Omental fat pad (tissue), 4 donors: ENCODE results near the gene UVSSA. TPM values are rescaled to one million over a fixed set of nuclear protein-coding genes. Genes with fewer than 3 reads are reported as not detected.

Experiments used
- ATAC-seq: fragments of 150-250 bp; one replicate; pipeline ENCODE4 v1.9.1; 2016; ENCODE audit warnings: mild to moderate bottlenecking, moderate library complexity; ENCODE audit not compliant: low FRiP score
- DNase-seq: peaks from one replicate; pipeline ENCODE4 v3.0.0-alpha.2; 2019; ENCODE audit warnings: low spot score
- CTCF ChIP-seq, 3 donors: fragments of 450-650 bp; IDR thresholded peaks; one replicate each; pipeline ENCODE4 v1.5.1; 2016 to 2017; ENCODE audit warnings: antibody characterized with exemption in 3 of 3, mild to moderate bottlenecking in 3 of 3, moderate library complexity in 2 of 3
- total RNA-seq, 4 donors: library from RNA; depleted of rRNA; stranded (reverse); fragments of >200 nt; gene quantifications; one replicate each; pipeline ENCODE4 v1.1.0, GENCODE V29; 2016

The UVSSA gene
- total RNA-seq, 4 donors from 2014 or later: 10.2 to 28.2 (median 13.0) TPM

DNA sequence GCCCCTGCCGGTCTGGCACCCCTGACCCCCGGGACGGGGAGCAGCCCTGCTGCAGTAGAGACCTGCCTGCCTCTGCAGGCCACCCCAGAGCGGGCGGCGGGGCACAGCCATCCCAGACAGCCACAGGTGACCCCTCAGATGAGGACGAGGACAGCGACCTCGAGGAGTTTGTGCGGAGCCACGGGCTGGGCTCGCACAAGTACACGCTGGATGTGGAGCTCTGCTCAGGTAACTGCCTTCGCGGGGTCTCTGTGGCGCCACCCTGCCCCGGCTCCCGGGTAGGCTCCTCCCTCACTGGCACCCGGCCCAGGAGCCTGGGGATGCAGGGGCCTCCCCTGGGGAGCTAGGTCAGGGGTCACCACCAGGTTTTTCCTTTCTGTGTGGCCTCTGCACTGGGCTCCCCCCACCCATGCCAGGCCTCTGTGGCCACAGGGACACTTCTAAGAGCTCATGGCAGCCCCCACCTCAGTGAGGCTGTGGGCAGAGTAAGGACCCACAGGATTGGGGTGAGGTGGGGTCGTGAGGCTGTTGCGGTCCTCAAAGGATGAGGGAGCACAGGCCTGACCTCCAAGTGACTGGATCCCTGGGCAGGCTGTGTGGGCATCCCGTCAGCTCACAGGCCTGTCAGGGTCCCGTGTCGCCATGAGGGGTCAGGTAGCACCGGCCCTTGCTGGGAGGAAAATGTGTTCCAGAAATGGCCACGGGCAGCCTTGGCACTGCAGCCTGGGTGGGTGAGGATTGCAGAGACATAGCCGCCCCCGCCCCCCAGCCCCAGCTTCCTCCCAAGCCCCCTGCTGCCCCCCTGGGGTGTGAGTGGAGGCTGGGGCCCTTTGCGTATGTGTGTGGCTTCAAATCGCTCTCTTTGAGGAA lies 6.4 kb downstream of the UVSSA start:
- no peak for ATAC-seq
- TF ChIP-seq CTCF (IDR thresholded peaks at IDR 0.05): no peak
- DNase-seq: no peak

DNA sequence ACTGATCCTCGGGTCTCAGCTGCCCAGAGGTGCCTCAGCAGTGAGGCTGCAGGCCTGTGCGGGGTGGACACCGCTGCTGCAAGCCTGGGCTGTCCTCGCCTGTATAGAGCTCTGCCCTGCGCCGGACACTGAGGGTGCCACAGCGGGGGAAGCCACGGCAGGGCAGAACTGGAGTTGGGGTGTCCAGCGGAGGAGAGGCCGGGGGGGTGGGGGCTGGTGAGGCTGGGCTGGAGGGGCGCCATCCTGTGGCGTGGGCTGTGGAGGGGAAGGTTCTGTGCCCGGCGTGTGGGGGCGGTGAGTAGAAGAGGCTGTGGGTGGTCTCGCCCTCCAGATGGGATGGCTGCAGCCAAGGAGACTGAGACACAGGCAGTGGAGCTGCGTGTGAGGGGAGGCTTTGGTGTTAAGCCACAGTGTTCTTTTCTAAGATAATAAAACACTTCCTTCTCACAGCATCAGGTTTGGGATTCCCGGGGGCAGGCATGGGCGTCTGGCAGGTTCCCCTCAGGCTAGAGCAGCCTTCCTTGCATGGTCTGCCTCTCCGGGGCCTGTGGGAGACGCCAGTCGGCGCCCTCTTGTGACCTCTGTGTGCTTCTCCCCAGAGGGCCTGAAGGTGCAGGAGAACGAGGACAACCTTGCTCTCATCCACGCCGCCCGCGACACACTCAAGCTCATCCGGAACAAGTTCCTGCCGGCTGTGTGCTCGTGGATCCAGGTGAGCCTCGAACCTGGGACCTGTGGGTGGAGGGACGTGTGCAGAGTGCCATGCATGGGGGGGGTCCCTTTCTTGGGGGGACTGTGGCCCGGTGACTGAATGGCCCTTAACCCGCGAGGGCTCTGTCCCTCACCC lies 7.4 kb downstream of the UVSSA start:
- no peak for TF ChIP-seq CTCF (IDR thresholded peaks at IDR 0.05)
- no peak for ATAC-seq
- DNase-seq: no peak

DNA sequence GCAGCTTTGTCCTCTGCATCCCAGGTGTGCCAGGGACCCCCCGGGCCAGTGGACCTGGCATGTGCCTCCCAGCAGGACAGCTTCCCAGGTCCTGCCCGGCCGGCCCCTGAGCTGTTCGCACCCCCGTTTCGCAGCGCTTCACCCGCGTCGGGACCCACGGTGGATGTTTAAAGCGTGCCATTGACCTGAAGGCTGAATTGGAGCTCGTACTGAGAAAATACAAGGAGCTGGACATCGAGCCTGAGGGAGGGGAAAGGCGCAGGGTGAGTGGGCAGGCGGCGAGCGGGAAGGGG lies 7.9 kb downstream of the UVSSA start:
- no peak for ATAC-seq
- no peak for TF ChIP-seq CTCF (IDR thresholded peaks at IDR 0.05)
- DNase-seq: no peak

GRCh38 chr4:1355378-1355777 lies 8.4 kb downstream of the UVSSA start:
- ATAC-seq: no peak
- DNase-seq: no peak

GRCh38 chr4:1356181-1356998 lies 9.4 kb downstream of the UVSSA start:
- DNase-seq: peak; percentile 52
- peak in 1 of 3 donors; percentile 45 for TF ChIP-seq CTCF (IDR thresholded peaks at IDR 0.05)
- ATAC-seq: no peak

More at GRCh38 chr4:1355378-1355777, 8.4 kb downstream of the UVSSA start:
- TF ChIP-seq CTCF (IDR thresholded peaks at IDR 0.05): no peak

- no peak for ATAC-seq
- no peak for DNase-seq
- no peak for TF ChIP-seq CTCF (IDR thresholded peaks at IDR 0.05)
Observed at GRCh38 chr4:1357356-1358248, 10.6 kb downstream of the UVSSA start.
